A549 (cell line): Measurements from ENCODE around the gene ITCH. TPM values are rescaled to one million over a fixed set of nuclear protein-coding genes. Genes with fewer than 3 reads are reported as not detected.

ENCODE experiments used
- ATAC-seq, 2 experiments: fragments of 200-7000 bp in 1 of 2; fragments of >200 bp in 1 of 2; cut with Nextera tagmentation in 1 of 2; cut with Tn5 transposase in 1 of 2; 3 replicates each; pipeline versions ENCODE4 v1.8.0 to v1.9.1; 2018 to 2020; ENCODE audit warnings: mild to moderate bottlenecking in 1 of 2, moderate library complexity in 1 of 2
- CTCF ChIA-PET: fragments of 300-600 bp; sonication (Branson Sonifier 250); formaldehyde crosslinking; extraction: SDS; loops from one replicate; lab custom pipeline; 2021; ENCODE audit warnings: antibody characterized with exemption, inconsistent platforms; lab: Yijun Ruan, JAX
- POLR2A ChIA-PET: fragments of 350-600 bp; formaldehyde crosslinking; extraction: SDS; loops from one replicate; lab custom pipeline; 2021; ENCODE audit warnings: antibody characterized with exemption, inconsistent platforms; lab: Yijun Ruan, JAX
- DNase-seq, 2 experiments: peaks; one replicate each; pipeline versions ENCODE4 v3.0.0 to v3.0.0-alpha.2; 2011 to 2016; ENCODE audit warnings: low read depth in 1 of 2, low spot score in 1 of 2
- FAIRE-seq: peaks from 2 replicates; lab custom pipeline; 2011; peaks lifted over from hg19 to GRCh38; lab: Jason Lieb, UNC
- H3K27ac ChIP-seq, 2 experiments: fragments of >200 bp; sonication (Bioruptor Twin); formaldehyde crosslinking; 3 replicates each; pipeline ENCODE4 v1.5.1; 2016 to 2017
- H3K4me1 ChIP-seq: fragments of >200 bp; sonication (Bioruptor Twin); formaldehyde crosslinking; 3 replicates; pipeline ENCODE4 v1.6.1; 2016
- H3K4me2 ChIP-seq: fragments of >200 bp; sonication (Bioruptor Twin); formaldehyde crosslinking; 3 replicates; pipeline ENCODE4 v1.6.1; 2016
- H3K4me3 ChIP-seq: fragments of >200 bp; sonication (Bioruptor Twin); formaldehyde crosslinking; 3 replicates; pipeline ENCODE4 v1.5.1; 2016
- H3K9me3 ChIP-seq: fragments of >200 bp; sonication (Bioruptor Twin); formaldehyde crosslinking; 3 replicates; pipeline ENCODE4 v1.6.1; 2016
- BHLHE40 ChIP-seq: IDR thresholded peaks from 2 replicates; pipeline ENCODE4 v1.6.1; 2012; ENCODE audit warnings: low read depth, low read length, inconsistent platforms
- CHD2 ChIP-seq: fragments of 150-350 bp; IDR thresholded peaks from 2 replicates; pipeline ENCODE4 v1.6.1; 2014; ENCODE audit warnings: low read length; ENCODE audit not compliant: partially characterized antibody
- ELK1 ChIP-seq: fragments of 150-350 bp; IDR thresholded peaks from 2 replicates; pipeline ENCODE4 v1.6.1; 2014; ENCODE audit warnings: low read depth, mild to moderate bottlenecking, low read length
- EP300 ChIP-seq, 2 experiments: fragments of >200 bp; sonication (Bioruptor Twin); formaldehyde crosslinking; IDR thresholded peaks; 2 replicates in 1 of 2; 3 replicates in 1 of 2; pipeline ENCODE4 v1.6.1; 2016 to 2017
- FOSL2 ChIP-seq, 2 experiments: fragments of 450-650 bp in 1 of 2; fragments of >200 bp in 1 of 2; sonication (Bioruptor Twin) in 1 of 2; formaldehyde crosslinking; IDR thresholded peaks; 2 replicates each; pipeline versions ENCODE4 v1.5.0 to v1.6.1; 2016 to 2020; ENCODE audit warnings: mild to moderate bottlenecking in 1 of 2, moderate library complexity in 1 of 2
- HEYL ChIP-seq: fragments of 250-450 bp; sonication (Bioruptor Pico); IDR thresholded peaks from 2 replicates; pipeline ENCODE4 v1.8.0; 2021; ENCODE audit warnings: mild to moderate bottlenecking, moderate library complexity
- HOXB13 ChIP-seq: fragments of 250-450 bp; sonication (Bioruptor Pico); IDR thresholded peaks from 2 replicates; pipeline ENCODE4 v1.5.0; 2020; ENCODE audit warnings: low read depth, mild to moderate bottlenecking, moderate library complexity
- JUN ChIP-seq, 2 experiments: fragments of >200 bp; sonication (Bioruptor Twin); formaldehyde crosslinking; IDR thresholded peaks; 2 replicates in 1 of 2; 3 replicates in 1 of 2; pipeline ENCODE4 v1.6.1; 2016 to 2017
- NFE2L2 ChIP-seq: fragments of 150-350 bp; conservative IDR thresholded peaks from 2 replicates; pipeline ENCODE4 v1.6.1; 2014; ENCODE audit warnings: low read length
- NPAS2 ChIP-seq: fragments of 250-450 bp; sonication (Bioruptor Pico); IDR thresholded peaks from 2 replicates; pipeline ENCODE4 v1.8.0; 2022; ENCODE audit warnings: mild to moderate bottlenecking, moderate library complexity, borderline replicate concordance
- NR3C1 ChIP-seq: fragments of >200 bp; sonication (Bioruptor Twin); formaldehyde crosslinking; IDR thresholded peaks from 3 replicates; pipeline ENCODE4 v1.6.1; 2017
- PBX3 ChIP-seq: IDR thresholded peaks from 2 replicates; pipeline ENCODE4 v1.6.1; 2012
- POLR2AphosphoS2 ChIP-seq: conservative IDR thresholded peaks from 2 replicates; pipeline ENCODE4 v1.6.1; 2012; ENCODE audit warnings: low read length, improper control_type of control experiment, inconsistent platforms
- RAD21 ChIP-seq, 2 experiments: fragments of >200 bp in 1 of 2; sonication (Bioruptor Twin) in 1 of 2; formaldehyde crosslinking in 1 of 2; IDR thresholded peaks in 1 of 2; conservative IDR thresholded peaks in 1 of 2; 2 replicates in 1 of 2; 3 replicates in 1 of 2; pipeline ENCODE4 v1.6.1; 2012 to 2018; ENCODE audit warnings: inconsistent platforms in 1 of 2
- RARB ChIP-seq: fragments of 250-450 bp; sonication (Bioruptor Pico); IDR thresholded peaks from 2 replicates; pipeline ENCODE4 v1.8.0; 2021; ENCODE audit warnings: mild to moderate bottlenecking, moderate library complexity
- RNF2 ChIP-seq: fragments of 200-600 bp; sonication (generic); IDR thresholded peaks from 2 replicates; pipeline ENCODE4 v1.6.1; 2016; ENCODE audit warnings: low read depth, mild to moderate bottlenecking, antibody characterized with exemption, moderate library complexity, borderline replicate concordance
- SMC3 ChIP-seq: fragments of >200 bp; sonication (Bioruptor Twin); formaldehyde crosslinking; IDR thresholded peaks from 3 replicates; pipeline ENCODE4 v1.6.1; 2018; ENCODE audit warnings: inconsistent platforms
- SREBF2 ChIP-seq: fragments of 450-650 bp; IDR thresholded peaks from 2 replicates; pipeline ENCODE4 v1.6.1; 2014; ENCODE audit warnings: mild to moderate bottlenecking, moderate library complexity
- TFCP2L1 ChIP-seq: fragments of 250-450 bp; sonication (Bioruptor Pico); IDR thresholded peaks from 2 replicates; pipeline ENCODE4 v1.5.0; 2021; ENCODE audit warnings: mild to moderate bottlenecking
- ZFP36 ChIP-seq: fragments of 450-650 bp; IDR thresholded peaks from 2 replicates; pipeline ENCODE4 v1.6.1; 2014; ENCODE audit warnings: borderline replicate concordance; ENCODE audit not compliant: partially characterized antibody
- WGBS: methylation state at CpG from one replicate; pipeline ENCODE4 v1.1.6; 2017; ENCODE audit errors: missing lambda C conversion rate; 5-methylcytosine and 5-hydroxymethylcytosine counted together
- polyA plus RNA-seq, 4 experiments: library from polyadenylated mRNA; depleted of rRNA in 3 of 4; stranded (reverse); fragments of >200 nt; fragmentation: RNase III in 1 of 4; extraction: RNeasy Plus Mini Kit Qiagen cat#74134 plus additional on column Dnase treatment in 1 of 4; gene quantifications; 2 replicates in 3 of 4; 3 replicates in 1 of 4; pipeline ENCODE4 v1.2.3, GENCODE V29; 2011 to 2017
- TF ChIP-seq, protein P1 (sequence below): fragments of 250-450 bp; sonication (Bioruptor Pico); IDR thresholded peaks from 2 replicates; pipeline ENCODE4 v1.5.0; 2020; ENCODE audit warnings: low read depth, mild to moderate bottlenecking, moderate library complexity

ITCH gene
- polyA plus RNA-seq, 2 of the 4 experiments (the other 2 are of a cell fraction) = 23.9 to 24.4 TPM

- H3K27ac ChIP-seq = no peak overlapping the region
- no peaks in the 10 kb centered on the region for H3K9me3 ChIP-seq
- FAIRE-seq = no peak
- no peak for ATAC-seq
- POLR2A ChIA-PET = no interaction called here
- no peak for DNase-seq
- WGBS = 91% methylated on average over 2 of the region's 2 CpGs
- TF ChIP-seq HEYL (CRISPR knock-in tag) (no peak), NPAS2 (CRISPR knock-in tag) (no peak), HOXB13 (no peak), SREBF2 (no peak), BHLHE40 (no peak), CHD2 (no peak), RAD21 (conservative IDR thresholded peaks at IDR 0.05 in 1 of 2, IDR thresholded peaks at IDR 0.05 in 1 of 2) (no peak), ZFP36 (no peak), RARB (CRISPR knock-in tag) (no peak), TFCP2L1 (no peak), FOSL2 (IDR thresholded peaks at IDR 0.05) (no peak), FOSL2 (CRISPR knock-in tag; IDR thresholded peaks at IDR 0.05) (no peak), SMC3 (no peak), EP300 (IDR thresholded peaks at IDR 0.05) (no peak), POLR2AphosphoS2 (no peak), RNF2 (no peak), NR3C1 (no peak), PBX3 (no peak)
- H3K4me1 ChIP-seq = no peaks in the 10 kb centered on the region
- no peak overlapping the region for H3K4me3 ChIP-seq
- no peak overlapping the region for H3K4me2 ChIP-seq
- CTCF ChIA-PET = interaction anchor here (3.9 kb wide), 1 partner anchor 140 kb away, joined by 33 read pairs; no protein-coding TSS in a partner anchor
Measured at GRCh38 chr20:34452281-34452982, 89.4 kb downstream of the ITCH start.

DNA sequence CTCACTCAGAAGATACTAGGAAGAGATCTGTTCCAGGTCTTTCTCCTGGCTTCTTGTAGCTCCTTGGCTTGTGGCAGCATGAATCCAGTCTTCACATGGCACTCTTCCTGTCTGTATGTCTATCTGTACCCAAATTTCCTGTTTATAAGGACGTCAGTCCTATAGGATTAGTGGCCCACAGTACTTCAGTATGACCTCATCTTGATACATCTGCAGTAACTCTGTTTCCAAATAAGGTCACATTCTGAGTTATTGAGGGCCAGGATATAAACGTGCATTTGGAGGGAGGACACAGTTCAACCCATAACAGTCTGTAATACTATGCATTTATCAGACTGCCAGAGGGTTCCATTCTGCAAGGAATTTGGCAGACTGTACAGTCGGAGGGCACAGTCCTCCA is 95.6 kb downstream of the ITCH start:
- Histone ChIP-seq H3K4me2 (no peak overlapping the region), H3K4me1 (no peaks in the 10 kb centered on the region), H3K27ac (no peak overlapping the region), H3K9me3 (no peaks in the 10 kb centered on the region), H3K4me3 (no peak overlapping the region)
- POLR2A ChIA-PET = no interaction called here
- DNase-seq = no peak
- ATAC-seq = no peak
- WGBS = 69% methylated on average over 3 of the region's 3 CpGs
- CTCF ChIA-PET = interaction anchor here (0.5 to 4.5 kb wide), 2 partner anchors 146 to 247 kb away, joined by 3 to 26 read pairs; no protein-coding TSS in a partner anchor
- FAIRE-seq = no peak
- TF ChIP-seq ELK1 = no peak
- no peak for TF ChIP-seq JUN (IDR thresholded peaks at IDR 0.05)
- no peak for TF ChIP-seq NFE2L2
- TF ChIP-seq, protein P1, sequence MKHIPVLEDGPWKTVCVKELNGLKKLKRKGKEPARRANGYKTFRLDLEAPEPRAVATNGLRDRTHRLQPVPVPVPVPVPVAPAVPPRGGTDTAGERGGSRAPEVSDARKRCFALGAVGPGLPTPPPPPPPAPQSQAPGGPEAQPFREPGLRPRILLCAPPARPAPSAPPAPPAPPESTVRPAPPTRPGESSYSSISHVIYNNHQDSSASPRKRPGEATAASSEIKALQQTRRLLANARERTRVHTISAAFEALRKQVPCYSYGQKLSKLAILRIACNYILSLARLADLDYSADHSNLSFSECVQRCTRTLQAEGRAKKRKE = no peak
- TF ChIP-seq, all 56 proteins: peak for 0
